Ovary (tissue), 9 donors: Measurements from ENCODE around the gene ALDOB. TPM values are rescaled to one million over a fixed set of nuclear protein-coding genes. Genes with fewer than 3 reads are reported as not detected.

ENCODE experiments used
- DNase-seq, 5 donors: peaks; one replicate each; pipeline ENCODE4 v3.0.0-alpha.2; 2019 to 2020
- H3K27ac ChIP-seq, 2 donors: fragments of 200-600 bp; one replicate each; pipeline versions ENCODE4 v1.5.1 to v1.8.0; 2019 to 2022
- H3K27me3 ChIP-seq: fragments of 200-600 bp; one replicate; pipeline ENCODE4 v1.8.0; 2022
- H3K36me3 ChIP-seq: fragments of 200-600 bp; sonication (generic); one replicate; pipeline ENCODE4 v1.5.1; 2019
- H3K4me1 ChIP-seq: one replicate; pipeline ENCODE4 v1.8.1; 2013; ENCODE audit warnings: mild to moderate bottlenecking, moderate library complexity; ENCODE audit not compliant: insufficient read depth
- H3K4me3 ChIP-seq: fragments of 200-600 bp; sonication (generic); one replicate; pipeline ENCODE4 v1.5.1; 2017
- H3K9me3 ChIP-seq, 2 donors: fragments of 200-600 bp in 1 of 2; sonication (generic) in 1 of 2; one replicate each; pipeline versions ENCODE4 v1.5.1 to v1.8.1; 2013 to 2019; ENCODE audit warnings: mild to moderate bottlenecking in 1 of 2, moderate library complexity in 1 of 2
- CTCF ChIP-seq, 3 donors: fragments of 450-650 bp in 2 of 3; fragments of 200-600 bp in 1 of 3; IDR thresholded peaks; one replicate each; pipeline versions ENCODE4 v1.5.1 to v1.8.0; 2016 to 2022; ENCODE audit warnings: antibody characterized with exemption in 3 of 3, mild to moderate bottlenecking in 1 of 3
- EP300 ChIP-seq: sonication (generic); formaldehyde crosslinking; IDR thresholded peaks from one replicate; pipeline ENCODE4 v1.6.1; 2017; ENCODE audit warnings: antibody characterized with exemption
- POLR2A ChIP-seq: fragments of 450-650 bp; IDR thresholded peaks from one replicate; pipeline ENCODE4 v1.6.1; 2017; ENCODE audit warnings: antibody characterized with exemption, mild to moderate bottlenecking, moderate library complexity
- WGBS, 3 donors: extraction: QIAGEN DNeasy Blood & Tissue Kit in 1 of 3; methylation state at CpG; one replicate each; pipeline versions ENCODE4 v1.1.5 to v1.1.7; 2013 to 2017; 5-methylcytosine and 5-hydroxymethylcytosine counted together
- intact Hi-C, 4 donors: fragments of 100-400 bp; cut with DNase I; formaldehyde crosslinking; loops; one replicate each; pipeline versions ENCODE4 v1.11.0 to v1.15.1; 2022 to 2023
- polyA plus RNA-seq, 2 donors: library from polyadenylated mRNA; stranded (reverse); fragments of 200-250 nt in 1 of 2; fragments of 350-450 nt in 1 of 2; fragmentation: Illumina TruSeq in 1 of 2; extraction: RNeasy Lipid Tissue Mini Kit (QIAGEN cat#74804) in 1 of 2; gene quantifications; one replicate each; pipeline ENCODE4 v1.2.3, GENCODE V29; 2013 to 2014
- total RNA-seq, 7 donors: library from RNA; depleted of rRNA in 2 of 7; stranded (reverse); fragments of >200 nt in 2 of 7; fragmentation: NEBNext Ultra II Directional in 3 of 7; extraction: Animal tissue kit (Norgen Biotek cat#: 25700) in 3 of 7; gene quantifications; one replicate each; pipeline versions ENCODE4 v1.1.0 to v1.2.4, GENCODE V29; 2016 to 2023
- donor health status: DM: no; HTN: no; CAD: no; lungs with moderate emphysema.
- donor health status: DM: no; HTN: no; CAD: no.
- donor health status: Bipolar disorder and iron deficiency.
- donor health status: DM: yes; HTN: yes; CAD: no.
- donor health status: DM: no; HTN: no; CAD: no.
- donor health status: DM: yes; HTN: yes; CAD: no.

ALDOB gene
- total and polyA plus RNA-seq, 9 donors, result 0.18 to 14.7 (median 0.62) TPM; not detected in 2

GRCh38 chr9:101451498-101451897, 15.9 kb upstream of the ALDOB start:
- no peak overlapping the region for H3K4me3 ChIP-seq
- no peaks in the 10 kb centered on the region for H3K36me3 ChIP-seq
- no peak overlapping the region for H3K27ac ChIP-seq
- H3K27me3 ChIP-seq, result no peaks in the 10 kb centered on the region
- H3K4me1 ChIP-seq, result no peaks in the 10 kb centered on the region
- intact Hi-C loops, result no loop called here
- no peaks in the 10 kb centered on the region for H3K9me3 ChIP-seq
- 88 to 92% (median 90%) methylated on average over 4 of the region's 4 CpGs for WGBS, 3 donors
- no peak for TF ChIP-seq POLR2A
- TF ChIP-seq EP300, result no peak
- no peak for TF ChIP-seq CTCF (IDR thresholded peaks at IDR 0.05)
- DNase-seq, result no peak

GRCh38 chr9:101450931-101451330, 15.4 kb upstream of the ALDOB start:
- TF ChIP-seq POLR2A, result no peak
- no peak for TF ChIP-seq EP300
- no peak for TF ChIP-seq CTCF (IDR thresholded peaks at IDR 0.05)
- Histone ChIP-seq H3K27me3 (no peaks in the 10 kb centered on the region), H3K27ac (no peak overlapping the region), H3K4me3 (no peak overlapping the region), H3K36me3 (no peaks in the 10 kb centered on the region), H3K4me1 (no peaks in the 10 kb centered on the region), H3K9me3 (no peaks in the 10 kb centered on the region)
- intact Hi-C loops, result no loop called here
- no peak for DNase-seq
- 37 to 51% (median 42%) methylated on average over 4 of the region's 4 CpGs for WGBS, 3 donors

DNA sequence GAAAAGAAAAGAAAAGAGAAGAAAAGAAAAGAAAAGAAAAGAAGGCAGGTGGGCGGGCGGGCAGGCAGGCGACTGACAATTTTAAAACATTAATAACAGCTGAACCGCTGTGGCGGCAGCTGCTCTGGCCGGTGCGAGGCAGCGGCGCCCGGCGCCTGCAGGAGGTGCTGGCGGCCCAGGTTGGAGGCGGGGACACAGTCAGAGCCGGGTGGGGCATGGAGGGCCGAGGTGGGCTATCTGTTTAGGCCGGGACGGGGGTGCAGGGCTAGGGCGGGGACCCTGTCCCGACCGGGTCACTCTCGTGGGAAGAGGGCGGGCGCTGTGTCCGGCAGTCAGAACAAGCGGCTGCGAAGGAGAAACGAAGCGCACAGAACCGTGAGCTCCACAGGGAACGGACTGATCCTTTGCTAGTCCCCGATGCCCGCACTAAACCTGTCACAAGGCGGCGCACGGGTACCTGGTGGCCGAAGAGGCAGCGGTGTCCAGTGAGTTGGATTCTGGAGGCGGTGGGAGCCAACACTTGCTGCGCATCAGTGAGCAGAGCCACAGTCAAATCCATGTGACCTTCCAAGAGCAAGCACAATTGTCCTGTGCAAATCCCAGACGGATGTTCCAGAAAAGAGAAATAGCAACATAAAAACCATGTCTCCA, 13.6 kb upstream of the ALDOB start:
- H3K36me3 ChIP-seq, result no peaks in the 10 kb centered on the region
- no peaks in the 10 kb centered on the region for H3K9me3 ChIP-seq
- TF ChIP-seq EP300, result no peak
- peak; percentile 12 to 65 (median 57) for TF ChIP-seq CTCF (IDR thresholded peaks at IDR 0.05)
- no peaks in the 10 kb centered on the region for H3K27me3 ChIP-seq
- peak overlapping the region; percentile 41 for H3K4me3 ChIP-seq
- no peak overlapping the region for H3K27ac ChIP-seq
- intact Hi-C loops, result no loop called here
- WGBS, 3 donors, result 1 to 2% (median 1%) methylated on average over 38 to 40 of the region's 40 CpGs
- peak; percentile 65 to 79 (median 69) for DNase-seq
- H3K4me1 ChIP-seq, result no peaks in the 10 kb centered on the region

DNA sequence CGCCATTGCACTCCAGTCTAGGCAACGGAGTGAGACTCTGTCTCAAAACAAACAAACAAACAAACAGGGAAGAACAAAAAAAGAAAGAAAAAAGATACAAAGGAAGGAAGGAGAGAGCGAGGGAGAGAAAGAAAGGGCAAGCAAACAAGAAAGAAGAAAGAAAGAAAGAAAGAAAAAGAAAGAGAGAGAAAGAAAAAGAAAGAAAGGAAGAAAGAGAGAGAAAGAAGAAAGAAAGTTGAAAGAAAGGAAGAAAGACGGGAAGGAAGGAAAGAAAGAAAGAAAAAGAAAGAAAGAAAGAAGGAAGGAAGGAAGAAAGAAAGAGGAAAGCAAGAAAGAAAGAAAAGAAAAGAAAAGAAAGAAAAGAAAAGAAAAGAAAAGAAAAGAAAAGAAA, 13.1 kb upstream of the ALDOB start:
- H3K36me3 ChIP-seq, result no peaks in the 10 kb centered on the region
- no peaks in the 10 kb centered on the region for H3K4me1 ChIP-seq
- no peaks in the 10 kb centered on the region for H3K27me3 ChIP-seq
- no peak for TF ChIP-seq POLR2A
- no peak for TF ChIP-seq EP300
- no peak for TF ChIP-seq CTCF (IDR thresholded peaks at IDR 0.05)
- intact Hi-C loops, result no loop called here
- H3K27ac ChIP-seq, result no peak overlapping the region
- no peaks in the 10 kb centered on the region for H3K9me3 ChIP-seq
- DNase-seq, result no peak
- WGBS, 3 donors, result 48 to 62% (median 55%) methylated on average over 4 of the region's 4 CpGs
- no peak overlapping the region for H3K4me3 ChIP-seq
